Glutamatergic neuron (in vitro differentiated cells): ENCODE measurements around the gene BACH2. TPM values are rescaled to one million over a fixed set of nuclear protein-coding genes. Genes with fewer than 3 reads are reported as not detected.

Experiments
- DNase-seq: peaks from one replicate; pipeline ENCODE4 v3.0.0; 2022
- H3K27ac Mint-ChIP-seq: one replicate; pipeline ENCODE4 v1.8.0; 2020; ENCODE audit warnings: mild to moderate bottlenecking, mixed read lengths, inconsistent platforms; ENCODE audit not compliant: unreplicated experiment
- H3K27me3 Mint-ChIP-seq: one replicate; pipeline ENCODE4 v1.8.0; 2020; ENCODE audit warnings: mild to moderate bottlenecking, moderate library complexity, mixed read lengths, inconsistent platforms; ENCODE audit not compliant: unreplicated experiment
- H3K36me3 Mint-ChIP-seq: one replicate; pipeline ENCODE4 v1.8.0; 2020; ENCODE audit warnings: mild to moderate bottlenecking, mixed read lengths, inconsistent platforms; ENCODE audit not compliant: unreplicated experiment
- H3K4me1 Mint-ChIP-seq: one replicate; pipeline ENCODE4 v1.8.0; 2020; ENCODE audit warnings: mild to moderate bottlenecking, low read depth, mixed read lengths, inconsistent platforms; ENCODE audit not compliant: unreplicated experiment
- H3K4me3 Mint-ChIP-seq: one replicate; pipeline ENCODE4 v1.8.0; 2020; ENCODE audit warnings: mild to moderate bottlenecking, mixed read lengths, inconsistent platforms; ENCODE audit not compliant: unreplicated experiment
- H3K9me3 Mint-ChIP-seq: one replicate; pipeline ENCODE4 v1.8.0; 2020; ENCODE audit warnings: mild to moderate bottlenecking, moderate library complexity, mixed read lengths, inconsistent platforms; ENCODE audit not compliant: unreplicated experiment
- microRNA-seq: library from miRNA; unstranded; fragments of <30 nt; microRNA quantifications from one replicate; pipeline ENCODE4, GENCODE V29; 2020; ENCODE audit not compliant: unreplicated experiment
- total RNA-seq: library from RNA; stranded (reverse); fragmentation: NEBNext Ultra II Directional; extraction: Animal tissue kit (Norgen Biotek cat#: 25700); gene quantifications from one replicate; pipeline ENCODE4 v1.2.1, GENCODE V29; 2021; ENCODE audit not compliant: unreplicated experiment
- TF ChIP-seq, protein P1 (sequence below): fragments of 200-600 bp; sonication (generic); IDR thresholded peaks from one replicate; pipeline ENCODE4 v1.5.0; 2021; ENCODE audit not compliant: partially characterized antibody, unreplicated experiment

Gene BACH2
- total RNA-seq, 1 donor from 2014 or later: 96.4 TPM

GRCh38 chr6:89888871-89889270 lies 407.8 kb downstream of the BACH2 start:
- Mint-ChIP-seq H3K36me3 (no peaks in the 10 kb centered on the region), H3K27me3 (peaks cover 2% of the 10 kb centered on the region), H3K27ac (no peak overlapping the region), H3K4me3 (no peak overlapping the region), H3K9me3 (no peaks in the 10 kb centered on the region), H3K4me1 (peaks cover 7% of the 10 kb centered on the region)
- TF ChIP-seq, protein P1, sequence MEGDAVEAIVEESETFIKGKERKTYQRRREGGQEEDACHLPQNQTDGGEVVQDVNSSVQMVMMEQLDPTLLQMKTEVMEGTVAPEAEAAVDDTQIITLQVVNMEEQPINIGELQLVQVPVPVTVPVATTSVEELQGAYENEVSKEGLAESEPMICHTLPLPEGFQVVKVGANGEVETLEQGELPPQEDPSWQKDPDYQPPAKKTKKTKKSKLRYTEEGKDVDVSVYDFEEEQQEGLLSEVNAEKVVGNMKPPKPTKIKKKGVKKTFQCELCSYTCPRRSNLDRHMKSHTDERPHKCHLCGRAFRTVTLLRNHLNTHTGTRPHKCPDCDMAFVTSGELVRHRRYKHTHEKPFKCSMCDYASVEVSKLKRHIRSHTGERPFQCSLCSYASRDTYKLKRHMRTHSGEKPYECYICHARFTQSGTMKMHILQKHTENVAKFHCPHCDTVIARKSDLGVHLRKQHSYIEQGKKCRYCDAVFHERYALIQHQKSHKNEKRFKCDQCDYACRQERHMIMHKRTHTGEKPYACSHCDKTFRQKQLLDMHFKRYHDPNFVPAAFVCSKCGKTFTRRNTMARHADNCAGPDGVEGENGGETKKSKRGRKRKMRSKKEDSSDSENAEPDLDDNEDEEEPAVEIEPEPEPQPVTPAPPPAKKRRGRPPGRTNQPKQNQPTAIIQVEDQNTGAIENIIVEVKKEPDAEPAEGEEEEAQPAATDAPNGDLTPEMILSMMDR: no peak
- DNase-seq: no peak

DNA sequence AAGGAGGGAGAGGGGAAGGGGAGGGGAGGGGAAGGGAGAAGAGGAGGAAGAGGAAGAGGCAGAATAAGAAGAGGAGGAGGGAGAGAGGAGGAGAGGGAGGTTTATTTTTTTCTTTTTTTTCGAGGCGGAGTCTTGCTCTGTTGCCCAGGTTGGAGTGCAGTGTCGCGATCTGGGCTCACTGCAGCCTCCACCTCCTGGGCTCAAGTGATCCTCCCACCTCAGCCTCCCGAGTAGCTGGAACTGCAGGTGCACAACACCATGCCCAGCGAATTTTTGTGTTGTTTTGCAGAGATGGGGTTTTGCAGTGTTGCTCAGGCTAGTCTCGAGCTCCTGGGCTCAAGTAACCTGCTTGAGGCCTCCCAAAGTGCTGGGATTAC lies 408.5 kb downstream of the BACH2 start:
- DNase-seq: no peak
- peaks cover 7% of the 10 kb centered on the region for H3K4me1 Mint-ChIP-seq
- no peak overlapping the region for H3K4me3 Mint-ChIP-seq
- TF ChIP-seq, protein P1: no peak
- peaks cover 2% of the 10 kb centered on the region for H3K27me3 Mint-ChIP-seq
- no peaks in the 10 kb centered on the region for H3K36me3 Mint-ChIP-seq
- H3K27ac Mint-ChIP-seq: no peak overlapping the region
- no peaks in the 10 kb centered on the region for H3K9me3 Mint-ChIP-seq

DNA sequence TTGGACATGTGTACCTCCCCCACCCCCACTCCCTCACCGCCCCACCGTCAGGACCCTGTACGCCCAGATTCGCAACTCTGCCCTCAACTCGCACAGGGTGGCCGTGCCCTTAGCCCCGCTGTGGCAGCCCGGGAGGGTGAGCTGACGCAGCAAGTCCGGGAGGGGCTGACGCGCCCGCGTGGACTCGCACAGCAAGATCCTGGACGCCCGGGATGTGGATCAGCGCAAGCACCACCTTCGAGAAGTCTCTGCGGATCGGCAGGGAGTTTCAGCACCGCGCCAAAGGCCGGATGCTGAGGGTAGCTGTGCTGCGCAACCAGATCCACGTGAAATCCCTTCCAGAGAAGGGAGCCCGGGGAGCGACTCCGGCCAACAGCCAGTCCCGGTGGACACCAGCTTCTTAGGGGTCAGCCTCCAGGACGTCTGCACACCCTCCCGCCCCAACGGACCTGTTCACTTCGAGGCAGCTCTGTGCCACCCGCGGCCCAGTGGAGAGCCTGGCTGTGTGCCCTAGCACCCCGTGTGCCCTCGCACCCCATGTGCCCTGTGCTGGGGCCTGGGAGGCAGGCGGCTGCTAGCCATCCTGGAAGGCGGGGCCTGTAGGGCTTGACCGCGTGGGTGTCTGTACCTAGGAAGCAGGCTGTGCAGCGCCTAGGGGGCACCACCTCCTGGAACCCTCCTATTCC lies 409.0 kb downstream of the BACH2 start:
- no peaks in the 10 kb centered on the region for H3K36me3 Mint-ChIP-seq
- H3K27ac Mint-ChIP-seq: no peak overlapping the region
- peaks cover 2% of the 10 kb centered on the region for H3K27me3 Mint-ChIP-seq
- no peaks in the 10 kb centered on the region for H3K9me3 Mint-ChIP-seq
- H3K4me1 Mint-ChIP-seq: peaks cover 7% of the 10 kb centered on the region
- no peak overlapping the region for H3K4me3 Mint-ChIP-seq
- no peak for DNase-seq
- TF ChIP-seq, protein P1: no peak

- TF ChIP-seq, protein P1: no peak
- no peak overlapping the region for H3K27ac Mint-ChIP-seq
- H3K4me3 Mint-ChIP-seq: no peak overlapping the region
- no peaks in the 10 kb centered on the region for H3K9me3 Mint-ChIP-seq
- no peaks in the 10 kb centered on the region for H3K36me3 Mint-ChIP-seq
- no peak for DNase-seq
- H3K4me1 Mint-ChIP-seq: peaks cover 5% of the 10 kb centered on the region
- H3K27me3 Mint-ChIP-seq: peaks cover 2% of the 10 kb centered on the region
Measured at GRCh38 chr6:89886378-89887120, 410.1 kb downstream of the BACH2 start.

Small RNA genes within 50 kb of the gene (microRNA-seq; reads per million reads assigned to microRNA genes)
- gene MIR4464: not detected
